Testis (tissue), 2 donors: ENCODE data around the gene AGFG2.

Experiments used
- CTCF ChIP-seq, 3 experiments: fragments of 450-650 bp in 2 of 3; fragments of 200-600 bp in 1 of 3; sonication (generic) in 1 of 3; IDR thresholded peaks; one replicate each; pipeline ENCODE4 v1.5.1; 2016 to 2019; ENCODE audit warnings: antibody characterized with exemption in 3 of 3, mild to moderate bottlenecking in 2 of 3, moderate library complexity in 1 of 3
- POLR2A ChIP-seq: fragments of 450-650 bp; IDR thresholded peaks from one replicate; pipeline ENCODE4 v1.6.1; 2017; ENCODE audit warnings: antibody characterized with exemption, mild to moderate bottlenecking, moderate library complexity

GRCh38 chr7:100568176-100568895, 29.3 kb downstream of the AGFG2 start:
- TF ChIP-seq CTCF (IDR thresholded peaks at IDR 0.05), result no peak
- no peak for TF ChIP-seq POLR2A
